Erythroblast (primary cell): Measurements from ENCODE around the gene NKAIN1.

Source experiments
- GATA1 ChIP-seq: IDR thresholded peaks from 2 replicates; pipeline ENCODE4 v1.6.1; 2011; ENCODE audit warnings: low read depth, mild to moderate bottlenecking, control low read depth, low read length, moderate library complexity
- POLR2A ChIP-seq: IDR thresholded peaks from 2 replicates; pipeline ENCODE4 v1.6.1; 2011; ENCODE audit warnings: mild to moderate bottlenecking, low read length

DNA sequence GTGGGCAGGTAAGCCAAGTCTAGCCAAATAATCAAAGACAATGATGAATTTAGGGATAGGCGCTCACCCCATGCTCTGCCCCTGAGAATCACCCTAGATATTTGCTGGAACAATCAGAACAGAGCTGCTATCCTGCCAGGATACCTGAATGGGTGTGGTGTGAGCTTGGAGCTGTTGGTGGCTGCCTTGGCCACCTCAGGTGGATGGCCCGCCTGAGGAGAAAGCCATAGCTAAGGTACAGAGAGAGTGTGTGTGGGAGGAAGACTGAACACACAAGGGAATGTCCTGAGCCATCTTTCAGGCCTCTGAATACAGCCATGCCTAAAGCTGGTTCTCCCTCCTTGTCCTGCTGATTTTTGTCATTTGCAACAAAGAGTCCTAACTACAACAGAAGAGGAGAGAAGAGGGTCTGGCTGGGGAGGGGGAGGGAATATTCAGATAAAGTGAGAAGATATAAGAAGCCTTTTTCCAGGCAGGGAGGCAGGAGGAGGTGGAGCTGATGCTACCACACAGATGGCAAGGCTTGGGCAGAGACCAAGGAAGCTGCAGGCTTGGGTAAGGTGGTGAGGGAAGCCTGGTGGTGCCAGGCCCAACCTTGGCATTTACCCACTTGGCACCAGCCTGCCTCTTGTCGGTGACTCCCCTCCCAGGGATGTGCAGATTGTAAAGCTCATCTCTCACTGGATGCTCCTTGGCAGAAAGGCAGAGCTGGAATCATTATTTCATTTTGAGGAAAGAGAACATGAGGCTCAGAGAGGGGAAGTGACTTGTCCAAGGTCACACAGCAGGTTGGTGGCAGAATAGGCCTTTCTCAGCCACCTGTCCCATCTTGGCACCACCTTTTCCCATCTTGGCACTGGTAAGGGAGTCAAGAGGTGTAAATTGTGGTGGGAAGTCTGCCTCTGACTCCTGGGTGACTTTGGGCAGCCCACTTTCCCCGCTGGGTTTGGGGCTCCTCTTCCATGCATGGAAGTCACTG, 49.7 kb downstream of the NKAIN1 start:
- no peak for TF ChIP-seq POLR2A
- TF ChIP-seq GATA1, result no peak
